WTC11 (cell line): ENCODE data around the gene CPO. TPM values are rescaled to one million over a fixed set of nuclear protein-coding genes. Genes with fewer than 3 reads are reported as not detected.

Source experiments
- ATAC-seq: fragments of 200-7000 bp; cut with Tn5 transposase; 2 replicates; pipeline ENCODE4 v1.10.0; 2021; ENCODE audit warnings: mild to moderate bottlenecking, moderate library complexity
- CTCF ChIA-PET: fragments of 300-600 bp; sonication (Branson Sonifier 250); formaldehyde crosslinking; loops from one replicate; lab custom pipeline; 2021; ENCODE audit warnings: antibody characterized with exemption; lab: Charles Lee
- POLR2A ChIA-PET: fragments of 350-600 bp; sonication (Branson Sonifier 250); formaldehyde crosslinking; loops from one replicate; lab custom pipeline; 2021; ENCODE audit warnings: antibody characterized with exemption; lab: Charles Lee
- DNase-seq: peaks from one replicate; pipeline ENCODE4 v3.0.0; 2021; ENCODE audit warnings: low spot score
- H3K27ac Mint-ChIP-seq: 2 replicates; pipeline ENCODE4 v1.8.0; 2021; ENCODE audit warnings: mixed read lengths
- H3K27me3 Mint-ChIP-seq: 2 replicates; pipeline ENCODE4 v1.8.0; 2021; ENCODE audit warnings: low read depth, mild to moderate bottlenecking, moderate library complexity, mixed read lengths
- H3K36me3 Mint-ChIP-seq: 2 replicates; pipeline ENCODE4 v1.8.0; 2021; ENCODE audit warnings: mixed read lengths
- H3K4me1 Mint-ChIP-seq: 2 replicates; pipeline ENCODE4 v1.8.0; 2022; ENCODE audit warnings: mixed read lengths
- H3K4me3 Mint-ChIP-seq: 2 replicates; pipeline ENCODE4 v1.8.0; 2021; ENCODE audit warnings: mild to moderate bottlenecking, moderate library complexity, mixed read lengths
- H3K9me3 Mint-ChIP-seq: 2 replicates; pipeline ENCODE4 v1.8.0; 2021; ENCODE audit warnings: mixed read lengths
- AR ChIP-seq: fragments of 250-450 bp; sonication (Bioruptor Pico); IDR thresholded peaks from 2 replicates; pipeline ENCODE4 v1.9.0; 2021; ENCODE audit warnings: mild to moderate bottlenecking
- ATF2 ChIP-seq: sonication (generic); formaldehyde crosslinking; IDR thresholded peaks from 2 replicates; pipeline ENCODE4 v1.8.1; 2022; ENCODE audit warnings: low read depth, missing genetic modification reagents, borderline replicate concordance
- CTCF ChIP-seq: fragments of 200-600 bp; IDR thresholded peaks from 2 replicates; pipeline ENCODE4 v1.8.0; 2022; ENCODE audit warnings: antibody characterized with exemption
- E2F4 ChIP-seq: sonication (generic); formaldehyde crosslinking; IDR thresholded peaks from 2 replicates; pipeline ENCODE4 v1.8.1; 2022; ENCODE audit warnings: low read depth, mild to moderate bottlenecking, moderate library complexity, missing genetic modification reagents, borderline replicate concordance
- ETV6 ChIP-seq: sonication (generic); formaldehyde crosslinking; IDR thresholded peaks from 2 replicates; pipeline ENCODE4 v1.8.1; 2022; ENCODE audit warnings: mild to moderate bottlenecking, missing genetic modification reagents
- FOXK1 ChIP-seq: sonication (generic); formaldehyde crosslinking; IDR thresholded peaks from 2 replicates; pipeline ENCODE4 v1.8.0; 2022; ENCODE audit warnings: mild to moderate bottlenecking, moderate library complexity, missing genetic modification reagents
- JAZF1 ChIP-seq: fragments of 250-450 bp; sonication (Bioruptor Pico); IDR thresholded peaks from 2 replicates; pipeline ENCODE4 v1.9.0; 2021; ENCODE audit warnings: moderate library complexity, mild to moderate bottlenecking, inconsistent platforms
- JUN ChIP-seq: sonication (generic); formaldehyde crosslinking; IDR thresholded peaks from 2 replicates; pipeline ENCODE4 v1.8.0; 2023; ENCODE audit warnings: mild to moderate bottlenecking, missing genetic modification reagents
- KAT7 ChIP-seq: sonication (generic); formaldehyde crosslinking; IDR thresholded peaks from 2 replicates; pipeline ENCODE4 v1.8.1; 2023; ENCODE audit warnings: missing genetic modification reagents, mild to moderate bottlenecking, borderline replicate concordance
- MAX ChIP-seq: sonication (generic); formaldehyde crosslinking; IDR thresholded peaks from 2 replicates; pipeline ENCODE4 v1.8.0; 2022; ENCODE audit warnings: mild to moderate bottlenecking, missing genetic modification reagents
- MYBL2 ChIP-seq: sonication (generic); formaldehyde crosslinking; IDR thresholded peaks from 2 replicates; pipeline ENCODE4 v1.8.1; 2023; ENCODE audit warnings: mild to moderate bottlenecking, moderate library complexity, missing genetic modification reagents
- NFATC4 ChIP-seq: fragments of 250-450 bp; sonication (Bioruptor Pico); IDR thresholded peaks from 2 replicates; pipeline ENCODE4 v1.9.0; 2021; ENCODE audit warnings: mild to moderate bottlenecking
- PRRX2 ChIP-seq: fragments of 250-450 bp; sonication (Bioruptor Pico); IDR thresholded peaks from 2 replicates; pipeline ENCODE4 v1.8.0; 2021; ENCODE audit warnings: mild to moderate bottlenecking
- SP1 ChIP-seq: sonication (generic); formaldehyde crosslinking; conservative IDR thresholded peaks from 2 replicates; pipeline ENCODE4 v1.8.1; 2022; ENCODE audit warnings: missing genetic modification reagents
- TP53 ChIP-seq: sonication (generic); formaldehyde crosslinking; IDR thresholded peaks from 2 replicates; pipeline ENCODE4 v1.8.1; 2023; ENCODE audit warnings: mild to moderate bottlenecking, missing genetic modification reagents
- ZBTB43 ChIP-seq: sonication (generic); formaldehyde crosslinking; IDR thresholded peaks from 2 replicates; pipeline ENCODE4 v1.8.1; 2023; ENCODE audit warnings: mild to moderate bottlenecking, missing genetic modification reagents
- ZNF317 ChIP-seq: sonication (generic); formaldehyde crosslinking; IDR thresholded peaks from 2 replicates; pipeline ENCODE4 v1.8.1; 2023; ENCODE audit warnings: low read depth, mild to moderate bottlenecking, moderate library complexity, missing genetic modification reagents, borderline replicate concordance
- ZNF532 ChIP-seq: fragments of 250-450 bp; sonication (Bioruptor Pico); IDR thresholded peaks from 2 replicates; pipeline ENCODE4 v1.9.0; 2021; ENCODE audit warnings: mild to moderate bottlenecking, borderline replicate concordance
- total RNA-seq: library from RNA; stranded (reverse); gene quantifications from 3 replicates; pipeline ENCODE4 v1.2.3, GENCODE V29; 2021

The CPO gene
- total RNA-seq, 1 experiment from 2014 or later: 1.2 TPM

- no peak for TF ChIP-seq ATF2
- no peak for TF ChIP-seq MYBL2
- no peak for TF ChIP-seq NFATC4 (CRISPR knock-in tag)
- TF ChIP-seq SP1 (CRISPR knock-in tag): no peak
- no peak for TF ChIP-seq KAT7 (CRISPR knock-in tag)
- no peak for TF ChIP-seq TP53 (CRISPR knock-in tag)
- TF ChIP-seq ETV6 (CRISPR knock-in tag): no peak
These were observed 19.0 kb upstream of the CPO start (continued) for GRCh38 chr2:206920310-206920709.

- no peak overlapping the region for H3K27ac Mint-ChIP-seq
- ATAC-seq: no peak
These were observed 18.4 kb upstream of the CPO start for GRCh38 chr2:206920951-206921350.

More at GRCh38 chr2:206920951-206921350, 18.4 kb upstream of the CPO start:
- peaks cover 20% of the 10 kb centered on the region for H3K4me1 Mint-ChIP-seq
- no peak for DNase-seq
- POLR2A ChIA-PET: no interaction called here
- H3K27me3 Mint-ChIP-seq: no peaks in the 10 kb centered on the region
- peaks cover 9% of the 10 kb centered on the region; the same call in 1 of the 2 replicates for H3K9me3 Mint-ChIP-seq
- H3K4me3 Mint-ChIP-seq: no peak overlapping the region
- H3K36me3 Mint-ChIP-seq: no peaks in the 10 kb centered on the region
- TF ChIP-seq E2F4 (CRISPR knock-in tag) (no peak), ZBTB43 (no peak), CTCF (no peak), JUN (CRISPR knock-in tag) (no peak), ZNF317 (CRISPR knock-in tag) (no peak), MAX (CRISPR knock-in tag) (no peak), ETV6 (CRISPR knock-in tag) (no peak), FOXK1 (no peak), AR (CRISPR knock-in tag) (no peak), ZNF532 (CRISPR knock-in tag) (no peak), JAZF1 (CRISPR knock-in tag) (no peak), PRRX2 (CRISPR knock-in tag) (no peak)
- CTCF ChIA-PET: no interaction called here
